Hematopoietic multipotent progenitor cell (in vitro differentiated cells): Measurements from ENCODE around the gene CLRN2. TPM values are rescaled to one million over a fixed set of nuclear protein-coding genes. Genes with fewer than 3 reads are reported as not detected.

Experiments
- DNase-seq, 3 donors: peaks; one replicate each; pipeline ENCODE4 v3.0.0-alpha.2; 2011 to 2015; ENCODE audit warnings: low read depth in 2 of 3, low spot score in 2 of 3
- total RNA-seq: library from RNA; depleted of rRNA; stranded (reverse); fragments of >200 nt; gene quantifications from one replicate; pipeline ENCODE4 v1.2.3, GENCODE V29; 2012

CLRN2 gene, protein sequence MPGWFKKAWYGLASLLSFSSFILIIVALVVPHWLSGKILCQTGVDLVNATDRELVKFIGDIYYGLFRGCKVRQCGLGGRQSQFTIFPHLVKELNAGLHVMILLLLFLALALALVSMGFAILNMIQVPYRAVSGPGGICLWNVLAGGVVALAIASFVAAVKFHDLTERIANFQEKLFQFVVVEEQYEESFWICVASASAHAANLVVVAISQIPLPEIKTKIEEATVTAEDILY
- total RNA-seq = not detected

DNA sequence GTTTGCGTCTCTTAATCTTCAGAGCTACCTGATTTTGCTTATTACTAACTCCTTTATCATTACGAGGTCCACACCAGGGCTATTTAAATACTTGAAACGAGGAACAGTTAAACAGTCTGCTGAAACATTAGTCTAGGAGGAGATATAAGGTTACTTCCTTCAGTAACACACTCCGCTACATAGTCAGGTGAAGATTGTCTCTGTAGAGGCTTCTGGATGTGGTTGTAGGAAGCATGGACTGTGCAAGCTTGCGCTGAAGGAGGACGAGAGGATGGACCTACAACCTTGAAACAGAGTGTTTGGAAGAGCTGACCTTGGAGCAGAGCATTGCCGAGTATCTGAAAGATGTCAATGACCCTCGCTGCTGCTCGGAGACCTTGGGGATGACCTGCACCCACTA lies at the start of gene CLRN2:
Gene CLRN2 (plus strand): TSS at position 301 of the 400 bp plus-strand sequence. CDS start 102 bp downstream, outside the sequence.
- DNase-seq = no peak

DNA sequence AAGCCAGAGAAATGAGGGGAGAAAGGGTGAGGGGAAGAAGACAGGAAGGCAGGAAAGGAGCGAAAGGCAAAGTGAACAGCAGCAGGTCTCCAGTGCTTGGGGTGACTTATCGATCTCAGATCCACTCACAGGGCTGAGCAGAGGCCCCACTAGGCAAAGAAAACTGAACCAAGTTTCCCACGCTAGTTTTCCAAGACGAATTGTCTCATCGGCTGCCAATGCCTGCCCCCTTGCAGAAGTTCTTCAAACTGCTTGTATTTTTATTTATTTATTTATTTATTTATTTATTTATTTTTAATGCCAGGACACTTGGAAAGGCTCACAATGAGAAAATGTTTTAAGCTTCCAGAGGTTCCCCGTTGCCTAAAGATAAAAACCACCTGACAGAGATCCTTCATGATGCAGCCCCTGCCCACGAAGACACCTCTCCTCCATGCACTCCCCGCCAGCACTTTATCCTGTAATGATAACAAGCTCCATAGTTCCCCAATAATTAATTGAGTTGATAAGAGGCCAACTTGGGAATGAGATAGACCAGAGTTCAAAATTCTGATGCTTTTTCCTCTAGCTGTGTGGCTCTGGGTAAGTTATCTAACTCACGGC lies 46.2 kb upstream of the CLRN2 start:
- peak in 2 of 3 donors; percentile 22 to 50 for DNase-seq

DNA sequence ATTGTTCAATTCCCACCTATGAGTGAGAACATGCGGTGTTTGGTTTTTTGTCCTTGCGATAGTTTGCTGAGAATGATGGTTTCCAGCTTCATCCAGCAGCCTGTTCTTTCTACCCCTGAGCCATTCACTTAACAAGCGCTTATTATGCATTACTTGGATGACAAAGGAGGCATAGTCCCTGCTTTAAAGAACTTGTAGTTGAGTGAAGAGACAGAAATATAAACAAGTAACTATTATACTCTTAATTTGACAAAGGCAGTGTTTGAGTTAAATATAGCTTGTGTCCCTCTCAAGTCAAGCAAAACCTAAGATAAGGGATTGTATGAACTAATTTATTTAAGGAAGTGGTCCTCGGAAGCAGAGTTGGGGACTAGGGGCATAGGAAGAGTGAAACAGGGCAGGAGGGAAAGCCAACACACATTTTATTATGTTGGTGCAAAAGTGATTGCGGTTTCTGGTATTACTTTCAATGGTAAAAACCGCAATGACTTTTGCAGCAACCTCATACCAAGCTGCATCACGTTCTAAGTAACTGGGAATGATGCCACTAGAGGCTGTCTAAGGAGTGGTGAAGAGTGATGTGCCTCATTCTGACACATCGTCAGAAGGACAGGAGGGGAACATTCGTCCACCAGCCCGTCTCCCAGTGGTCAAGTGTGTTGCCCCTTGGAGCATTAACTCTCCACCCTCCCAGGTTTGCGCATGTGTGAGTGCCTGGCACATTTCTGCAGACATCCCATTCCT lies 44.9 kb upstream of the CLRN2 start:
- DNase-seq = no peak

DNA sequence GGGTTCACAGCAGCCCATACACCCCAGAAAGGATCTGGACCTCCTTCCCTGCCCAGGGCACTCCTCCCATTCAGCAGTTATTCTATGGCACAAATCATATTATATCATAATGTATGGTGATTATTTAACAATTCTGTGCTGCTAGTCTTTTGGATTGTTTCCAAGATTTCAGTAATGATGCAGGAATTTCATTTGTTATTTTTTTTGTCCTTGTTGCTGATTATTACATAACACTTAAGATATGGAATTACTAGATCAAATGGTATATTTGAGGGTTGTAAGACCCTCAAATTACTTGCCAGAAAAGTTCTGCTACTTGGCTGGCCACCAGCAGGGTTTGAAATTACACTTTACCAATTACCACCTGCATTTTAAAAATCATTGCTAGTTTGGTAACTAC lies 39.5 kb upstream of the CLRN2 start:
- DNase-seq = no peak

DNA sequence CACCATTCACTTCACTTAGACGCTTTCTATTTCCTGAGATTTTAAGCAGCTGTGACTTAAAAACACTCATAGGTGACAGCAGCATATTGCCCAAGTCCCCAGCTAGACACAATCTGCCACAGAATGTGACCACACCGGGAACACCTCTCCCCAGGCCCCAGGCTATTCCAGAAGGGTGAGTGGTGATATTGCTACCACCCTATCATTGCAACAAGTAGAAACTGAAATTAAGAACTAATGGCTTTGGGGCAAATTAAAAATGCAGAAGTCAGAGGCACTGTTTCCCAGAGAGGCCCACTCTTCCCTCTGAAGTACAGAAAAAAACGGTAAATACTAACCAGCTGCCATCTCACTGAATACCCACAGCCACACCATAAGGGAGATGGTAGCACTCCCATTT lies 38.1 kb upstream of the CLRN2 start:
- peak in 2 of 3 donors; percentile 29 to 69 for DNase-seq

DNA sequence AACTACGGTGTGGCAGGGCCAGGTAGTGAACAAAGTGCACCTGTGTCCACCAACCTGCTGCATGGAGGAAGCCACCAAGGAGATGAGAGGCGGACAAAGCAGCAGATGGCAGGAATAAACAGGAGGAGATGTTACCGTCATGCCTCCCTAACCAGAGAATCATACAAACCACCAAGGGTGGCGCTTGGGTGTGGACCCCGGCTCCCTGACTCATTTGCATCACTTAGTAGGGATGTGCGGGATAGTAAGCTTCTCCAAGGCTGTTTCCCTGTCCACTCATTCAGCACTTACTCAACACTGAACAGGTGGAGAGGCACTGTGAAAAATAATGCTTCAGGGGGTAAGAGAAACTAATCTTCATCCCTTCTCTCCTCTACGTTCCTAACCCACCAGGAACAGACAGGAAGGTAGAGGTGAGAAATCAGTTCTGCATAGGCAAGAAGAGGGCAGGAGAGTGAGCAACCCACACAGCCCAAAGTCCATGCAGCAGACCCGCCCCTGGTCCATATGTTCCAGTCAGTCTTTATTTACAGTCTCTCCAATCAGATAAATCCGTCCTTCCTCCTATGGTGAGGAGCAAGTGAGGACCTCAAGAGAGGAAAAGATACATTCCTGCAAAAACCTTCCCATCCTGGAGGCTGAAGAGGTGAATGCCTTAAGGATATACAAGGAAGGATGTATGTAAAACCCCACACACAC lies 37.0 kb upstream of the CLRN2 start:
- DNase-seq = no peak

DNA sequence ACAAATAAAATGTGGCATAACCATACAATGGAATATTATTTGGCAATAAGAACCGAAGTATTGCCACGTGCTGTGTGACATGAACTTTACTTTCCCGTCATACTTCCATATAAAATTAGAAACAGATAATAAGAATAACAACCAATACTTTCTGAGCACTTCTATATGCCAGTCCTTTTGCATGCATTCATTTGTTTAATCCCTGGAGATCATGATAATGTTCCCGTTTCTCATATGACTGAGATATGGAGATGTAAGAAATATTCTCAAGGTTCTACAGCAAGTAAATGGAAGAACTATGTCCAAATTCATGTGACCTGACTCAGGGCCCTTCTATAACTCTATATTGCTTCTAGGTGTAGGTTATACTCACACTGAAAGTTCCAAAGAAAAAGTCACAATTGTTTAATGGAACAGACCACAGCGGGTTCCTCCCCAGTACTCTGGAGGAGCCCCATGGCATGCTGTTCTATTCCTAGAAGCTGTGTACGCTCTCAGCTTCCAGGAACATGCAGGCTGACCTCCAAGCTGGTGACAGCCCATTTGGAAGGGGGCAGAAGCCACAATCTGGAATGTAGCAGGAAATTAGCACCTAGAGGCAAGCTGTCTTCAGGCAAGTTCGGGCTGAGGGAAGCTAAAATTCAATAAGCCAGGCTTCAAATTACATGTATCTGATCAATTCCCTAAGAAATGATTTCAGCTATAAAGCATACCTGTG lies 34.6 kb upstream of the CLRN2 start:
- DNase-seq = no peak

DNA sequence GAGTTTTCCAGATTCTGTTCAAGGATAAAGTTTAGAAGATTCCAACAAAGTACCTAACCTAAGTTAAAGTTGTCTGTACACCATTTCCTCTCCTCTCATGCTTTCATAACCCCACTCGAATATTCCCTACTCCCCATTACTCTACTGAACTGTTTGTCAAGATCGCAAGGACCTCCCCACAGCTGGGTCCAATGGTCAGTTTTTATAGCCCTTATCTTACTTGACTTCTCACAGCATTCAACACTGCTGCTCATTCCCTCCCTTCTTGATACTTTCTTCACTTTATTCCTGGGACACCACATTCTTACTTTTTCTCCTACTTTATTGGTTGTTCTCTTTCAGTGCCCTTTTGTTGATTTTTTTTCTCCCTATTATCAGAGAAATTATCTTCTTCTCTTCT lies 34.0 kb upstream of the CLRN2 start:
- DNase-seq = no peak

DNA sequence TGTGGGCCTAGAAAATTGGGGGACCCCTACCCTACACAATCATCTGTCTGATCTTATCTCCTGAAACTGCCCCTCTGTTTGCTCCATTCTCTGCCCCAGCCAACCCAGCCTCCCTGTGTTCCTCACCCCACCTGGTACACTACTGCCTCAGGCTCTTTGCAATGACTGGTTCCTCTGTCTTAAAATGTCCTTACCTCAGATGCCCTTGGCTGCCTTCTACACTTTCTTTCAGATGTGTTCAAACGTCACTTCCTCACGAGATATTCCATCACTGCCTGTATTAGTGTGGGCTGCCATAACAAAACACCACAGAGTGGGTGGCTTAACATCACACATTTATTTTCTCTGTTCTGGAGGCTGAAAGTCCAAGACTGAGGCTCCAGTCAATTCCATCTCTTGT lies 32.2 kb upstream of the CLRN2 start:
- DNase-seq = no peak

DNA sequence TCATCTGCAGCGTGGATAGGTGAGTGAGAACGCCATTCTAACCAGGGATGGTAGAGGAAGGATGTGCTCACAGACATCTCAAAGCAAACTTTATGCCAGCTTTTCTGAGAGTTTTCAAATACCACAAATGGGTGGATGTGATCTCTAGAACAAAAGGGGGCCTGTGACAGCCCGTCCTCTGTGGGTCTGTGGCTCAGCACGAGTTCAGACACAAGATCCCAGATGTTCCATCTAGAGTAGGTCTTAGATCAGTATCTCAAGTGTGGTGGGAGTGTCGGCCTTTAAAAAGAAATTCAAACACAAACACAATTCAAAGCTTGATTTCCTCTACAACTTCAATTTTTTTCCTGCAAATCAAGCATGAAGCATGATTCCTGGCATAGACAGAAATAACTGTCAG lies 25.8 kb upstream of the CLRN2 start:
- no peak for DNase-seq

DNA sequence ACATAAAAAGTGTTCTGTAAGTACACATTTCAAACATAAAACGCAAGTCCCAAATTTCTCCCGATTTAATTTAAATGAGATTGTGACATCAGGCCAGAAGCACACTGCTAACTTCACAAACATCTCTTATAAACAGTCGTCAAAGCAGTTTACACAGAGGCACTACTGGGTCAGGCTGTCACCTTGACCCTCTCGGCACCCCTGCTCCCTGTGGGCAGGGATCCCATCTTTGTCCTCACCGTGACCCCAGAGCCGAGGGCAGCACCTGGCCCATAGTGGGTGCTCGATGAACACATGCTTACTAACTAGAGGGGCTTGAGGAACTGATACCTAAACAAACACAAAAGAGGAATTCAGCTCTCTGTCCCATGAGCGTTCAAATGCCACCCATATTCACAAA lies 25.2 kb upstream of the CLRN2 start:
- no peak for DNase-seq

DNA sequence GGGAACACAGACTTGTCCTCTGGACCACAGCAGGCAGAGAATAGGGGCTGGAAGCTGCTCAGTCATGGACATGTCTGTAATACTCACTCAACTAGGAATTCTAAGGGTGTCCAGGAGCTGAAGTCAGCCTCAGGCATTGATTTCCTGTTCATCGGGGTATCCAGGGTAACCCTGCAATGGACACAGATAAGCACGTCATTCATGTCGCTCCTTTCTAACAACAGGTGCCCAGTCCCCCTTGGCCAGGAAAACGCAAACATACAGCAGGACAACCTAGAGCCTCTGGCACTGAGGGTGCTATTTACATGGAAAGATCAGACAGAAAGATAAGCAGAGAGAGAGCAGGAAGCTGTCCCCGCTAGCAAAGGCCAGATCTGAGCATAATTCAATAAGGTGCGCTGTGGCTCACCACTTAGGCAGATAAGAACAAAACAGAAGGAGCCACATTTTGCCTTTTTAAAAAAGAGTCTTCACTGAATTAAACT lies 24.3 kb upstream of the CLRN2 start:
- DNase-seq = no peak

DNA sequence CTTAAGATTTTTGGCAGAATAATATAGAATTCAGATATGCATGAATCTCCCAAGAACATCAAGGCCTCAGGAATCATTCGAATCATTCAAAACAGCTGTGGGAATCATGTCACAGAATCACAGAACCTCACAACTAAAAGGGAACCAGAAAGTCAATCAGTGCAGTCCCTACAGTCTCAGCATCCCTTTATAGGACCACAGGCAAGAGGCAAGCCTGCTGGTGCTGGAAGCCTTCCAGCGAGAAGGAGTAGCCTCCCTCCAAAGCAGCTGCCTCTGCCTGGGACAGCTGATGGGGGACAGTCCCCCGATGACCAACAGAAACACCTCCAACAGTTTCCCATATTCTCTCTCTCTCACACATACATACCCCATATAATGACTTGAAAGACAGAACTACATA lies 23.8 kb upstream of the CLRN2 start:
- DNase-seq = no peak

DNA sequence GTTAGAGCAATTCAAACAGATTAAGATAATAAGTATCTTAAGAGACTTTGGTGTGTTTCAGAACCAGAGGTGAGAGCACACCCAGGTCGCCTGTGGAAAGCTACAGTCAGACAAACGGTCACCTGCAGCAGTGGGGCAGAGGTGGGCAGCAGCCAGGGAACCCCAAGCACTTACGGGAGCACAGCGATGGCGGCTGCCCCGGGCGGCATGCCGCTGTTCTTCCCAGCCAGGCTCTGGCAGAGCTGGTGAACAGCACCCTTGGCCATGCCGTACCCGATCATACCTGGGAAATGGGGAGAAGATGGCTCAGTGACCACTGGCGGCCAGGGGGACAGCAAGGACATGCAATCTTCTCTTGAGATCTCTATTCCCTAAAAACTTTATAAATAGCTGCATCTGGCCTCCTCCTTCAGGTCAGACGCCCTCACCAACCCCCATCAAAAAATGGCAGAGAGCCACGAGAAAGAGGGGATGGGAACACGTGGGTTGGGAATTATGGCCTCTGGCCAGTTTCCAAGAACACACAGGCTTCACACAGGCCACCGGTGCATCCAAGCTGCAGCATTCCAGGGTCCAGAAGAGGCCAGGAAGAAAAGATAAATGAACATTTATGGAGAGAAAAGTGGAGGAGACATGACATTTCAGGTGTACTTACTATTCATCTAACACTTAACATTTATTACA lies 22.8 kb upstream of the CLRN2 start:
- DNase-seq = no peak

DNA sequence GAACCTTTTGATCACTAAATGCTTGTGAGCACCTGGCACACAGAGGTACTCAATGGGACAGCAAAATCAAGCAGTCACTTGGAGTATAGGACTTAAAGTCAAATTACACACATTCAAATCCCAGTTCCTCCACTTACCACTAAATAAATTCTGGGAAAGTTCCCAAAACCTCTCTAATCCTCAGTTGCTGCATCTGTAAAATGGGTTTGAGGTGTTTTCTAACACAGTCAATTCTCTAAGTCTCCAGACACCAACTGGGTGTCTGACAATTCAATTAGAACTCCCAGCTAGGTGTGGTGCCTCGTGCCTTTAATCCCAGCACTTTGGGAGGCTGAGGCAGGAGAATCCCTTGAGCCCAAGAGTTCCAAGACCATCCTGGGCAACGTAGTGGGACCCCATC lies 22.1 kb upstream of the CLRN2 start:
- DNase-seq = no peak

DNA sequence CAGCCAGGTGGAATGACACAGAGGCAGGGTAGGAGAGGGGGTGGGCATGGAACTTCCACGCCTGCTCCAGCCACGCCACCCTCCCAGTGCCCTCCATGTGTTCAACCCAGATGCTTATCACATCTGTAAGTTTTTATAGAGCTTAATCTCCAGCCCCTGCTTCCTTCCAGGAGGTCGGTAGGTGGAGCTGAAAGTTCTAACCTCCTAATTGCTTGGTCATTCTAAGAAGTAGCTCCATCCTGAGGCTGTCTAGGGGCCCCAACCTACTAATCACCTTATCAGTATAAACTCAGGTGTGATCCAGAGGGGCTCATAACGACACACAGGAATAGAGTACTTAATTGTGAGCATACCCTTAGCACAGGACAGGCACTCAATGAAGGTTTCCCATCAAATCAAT lies 21.3 kb upstream of the CLRN2 start:
- peak in 2 of 3 donors; percentile 37 to 61 for DNase-seq

DNA sequence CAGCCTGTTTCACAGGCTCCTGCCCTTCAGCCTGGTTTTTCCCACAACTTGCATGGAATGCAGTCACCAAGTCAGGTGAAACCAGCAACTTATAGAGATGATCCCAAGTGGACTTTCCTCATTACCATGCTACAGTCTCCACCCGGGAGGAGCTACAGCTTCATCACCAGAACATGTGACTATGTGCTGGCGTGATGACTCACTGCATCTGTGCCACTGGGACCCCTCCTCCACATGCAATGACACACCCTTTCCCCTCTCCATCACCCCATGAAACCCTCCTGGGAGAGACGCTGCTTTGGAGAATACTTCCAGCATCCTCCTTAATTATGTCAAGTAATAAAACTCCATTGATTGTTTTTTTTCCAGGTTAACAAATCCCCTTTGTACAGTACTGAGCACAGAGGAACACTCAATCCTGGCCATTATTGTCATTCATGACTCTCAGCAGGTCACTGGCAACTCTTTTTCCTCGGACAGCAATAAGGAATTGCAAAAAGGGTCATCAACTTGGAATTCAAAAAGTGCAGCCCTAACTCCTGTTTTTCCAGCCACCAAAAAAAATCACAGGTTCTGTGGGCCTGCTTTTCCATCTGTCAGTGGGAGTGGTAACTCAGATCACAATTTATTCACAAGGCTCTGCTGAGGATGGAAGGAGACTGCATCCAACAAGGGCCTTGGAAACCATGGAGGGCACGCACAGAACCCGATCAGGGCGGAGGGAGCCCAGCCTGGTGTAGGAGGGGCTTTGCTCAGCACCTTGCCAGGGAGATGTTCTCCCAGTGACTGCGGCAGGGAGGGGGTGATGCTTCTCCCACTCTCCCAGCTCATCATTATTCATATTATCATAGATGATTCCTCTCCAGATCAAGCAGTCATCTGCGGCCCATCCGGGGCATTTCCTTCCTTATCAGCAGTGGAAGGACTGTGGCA lies 20.4 kb upstream of the CLRN2 start:
- peak in 1 of 3 donors; percentile 40 for DNase-seq

DNA sequence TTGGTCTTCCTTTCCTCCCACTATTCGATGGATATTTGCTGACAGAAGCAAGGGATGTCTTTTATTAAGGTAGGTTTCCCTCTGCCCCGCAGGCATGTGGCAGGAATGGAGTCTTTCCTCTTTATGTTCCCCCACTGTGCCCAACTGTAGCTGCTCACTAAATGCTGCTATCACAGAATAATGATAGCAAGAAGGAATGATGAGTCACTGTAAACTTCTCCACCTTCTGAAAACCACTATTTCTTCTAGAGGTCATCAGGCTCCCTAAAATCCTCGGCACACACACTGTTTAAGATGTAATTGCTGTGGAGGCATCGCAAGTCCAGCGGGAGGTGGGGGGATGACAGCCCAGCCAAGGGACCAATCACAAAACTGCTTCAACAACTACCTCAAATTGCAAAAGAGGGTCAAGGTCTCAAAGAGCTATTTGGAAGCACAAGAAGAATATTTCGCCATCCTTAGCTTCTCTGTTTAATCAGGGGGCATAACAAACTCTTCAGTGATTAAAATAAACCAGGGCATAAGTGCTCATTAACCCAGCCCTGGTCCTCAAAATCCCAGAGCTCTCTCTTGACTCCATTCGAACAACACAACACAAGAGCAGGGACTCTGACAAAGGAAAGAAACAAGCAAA lies 17.0 kb upstream of the CLRN2 start:
- no peak for DNase-seq

DNA sequence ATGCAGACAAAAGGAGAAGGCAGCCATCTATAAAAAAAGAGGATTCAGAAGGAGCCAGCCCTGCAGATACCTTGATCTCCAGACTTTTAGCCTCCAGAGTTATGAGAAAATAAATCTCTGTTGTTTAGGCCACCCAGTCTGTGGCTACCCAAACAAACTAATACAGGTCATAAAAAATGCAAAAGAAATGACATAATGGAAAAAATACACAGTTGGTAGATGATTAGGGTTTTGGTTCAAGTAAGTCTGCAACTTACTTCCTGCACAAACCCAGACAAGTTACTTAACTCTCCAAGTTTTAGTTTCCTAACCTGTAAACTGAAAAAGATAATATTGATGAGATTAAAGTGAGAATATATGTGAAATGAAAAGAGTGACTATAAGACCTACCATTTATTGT lies 14.4 kb upstream of the CLRN2 start:
- DNase-seq = no peak
